ENCODE data around the gene SLC6A8.
A peak's percentile ranks its signal among the peaks of the same experiment; 100 is the strongest.
"Not testable (repeated sequence)": the region's sequence is repeated elsewhere in the genome, so short reads cannot be mapped to it uniquely, and the experiment has no call there.

The SLC6A8 gene

GRCh38 chrX:153733651-153734240 lies 46.0 kb downstream of the SLC6A8 start:
- DNase-seq = no peak

GRCh38 chrX:153734871-153735270 lies 47.1 kb downstream of the SLC6A8 start:
- no peak for DNase-seq

GRCh38 chrX:153735274-153735673 lies 47.5 kb downstream of the SLC6A8 start:
- DNase-seq = no peak

GRCh38 chrX:153736071-153736820 lies 48.5 kb downstream of the SLC6A8 start:
- no peak for DNase-seq

- DNase-seq = peak; percentile 13
Observed at GRCh38 chrX:153736871-153737441, 49.2 kb downstream of the SLC6A8 start.

- no peak for DNase-seq
Observed at GRCh38 chrX:153738056-153738605, 50.4 kb downstream of the SLC6A8 start.

GRCh38 chrX:153739754-153740486 lies 52.2 kb downstream of the SLC6A8 start:
- no peak for DNase-seq

GRCh38 chrX:153740631-153741222 lies 53.0 kb downstream of the SLC6A8 start:
- DNase-seq = no peak

GRCh38 chrX:153741446-153741845 lies 53.7 kb downstream of the SLC6A8 start:
- no peak for DNase-seq

GRCh38 chrX:153742111-153742510 lies 54.4 kb downstream of the SLC6A8 start:
- not testable (repeated sequence) for DNase-seq

GRCh38 chrX:153742796-153743467 lies 55.2 kb downstream of the SLC6A8 start:
- DNase-seq = not testable (repeated sequence)

- DNase-seq = not testable (repeated sequence)
Observed at GRCh38 chrX:153743468-153744209, 55.9 kb downstream of the SLC6A8 start.

GRCh38 chrX:153744210-153745066 lies 56.7 kb downstream of the SLC6A8 start:
- no peak for DNase-seq

GRCh38 chrX:153745067-153745433 lies 57.3 kb downstream of the SLC6A8 start:
- not testable (repeated sequence) for DNase-seq

Data from DMS79 (cell line).